Measurements from ENCODE around the gene CST8. TPM values are rescaled to one million over a fixed set of nuclear protein-coding genes. Genes with fewer than 3 reads are reported as not detected.

CST8 gene
- total RNA-seq, 1 donor = not detected

DNA sequence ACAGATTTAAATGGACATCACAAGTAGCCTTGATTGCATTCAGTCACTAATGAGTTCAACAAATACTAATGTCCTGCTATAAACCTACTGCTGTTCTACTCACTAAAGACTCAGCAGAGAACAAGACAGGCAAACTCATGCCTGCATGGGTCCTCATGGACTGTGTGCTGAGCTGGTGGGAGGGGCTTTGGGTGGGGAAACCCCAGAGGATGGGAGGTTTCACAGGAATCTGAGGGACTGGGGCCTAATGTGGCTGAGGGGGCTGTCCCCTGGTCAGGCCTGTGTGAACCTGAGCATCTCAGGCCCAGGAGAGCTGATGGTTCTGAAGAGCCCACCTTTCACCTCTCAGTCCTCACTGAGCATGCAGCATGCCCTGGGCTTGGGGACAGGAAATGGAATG is 1.4 kb downstream of the CST8 start:
- no peaks in the 10 kb centered on the region for H3K27me3 ChIP-seq (ENCODE audit: insufficient read depth, low read length)
- H3K27ac ChIP-seq (ENCODE audit: low read depth, low read length) = no peak overlapping the region
- no peaks in the 10 kb centered on the region for H3K4me1 ChIP-seq (ENCODE audit: insufficient read depth, low read length)
- H3K9me3 ChIP-seq (ENCODE audit: low read depth, low read length) = no peaks in the 10 kb centered on the region
- TF ChIP-seq, protein P1, sequence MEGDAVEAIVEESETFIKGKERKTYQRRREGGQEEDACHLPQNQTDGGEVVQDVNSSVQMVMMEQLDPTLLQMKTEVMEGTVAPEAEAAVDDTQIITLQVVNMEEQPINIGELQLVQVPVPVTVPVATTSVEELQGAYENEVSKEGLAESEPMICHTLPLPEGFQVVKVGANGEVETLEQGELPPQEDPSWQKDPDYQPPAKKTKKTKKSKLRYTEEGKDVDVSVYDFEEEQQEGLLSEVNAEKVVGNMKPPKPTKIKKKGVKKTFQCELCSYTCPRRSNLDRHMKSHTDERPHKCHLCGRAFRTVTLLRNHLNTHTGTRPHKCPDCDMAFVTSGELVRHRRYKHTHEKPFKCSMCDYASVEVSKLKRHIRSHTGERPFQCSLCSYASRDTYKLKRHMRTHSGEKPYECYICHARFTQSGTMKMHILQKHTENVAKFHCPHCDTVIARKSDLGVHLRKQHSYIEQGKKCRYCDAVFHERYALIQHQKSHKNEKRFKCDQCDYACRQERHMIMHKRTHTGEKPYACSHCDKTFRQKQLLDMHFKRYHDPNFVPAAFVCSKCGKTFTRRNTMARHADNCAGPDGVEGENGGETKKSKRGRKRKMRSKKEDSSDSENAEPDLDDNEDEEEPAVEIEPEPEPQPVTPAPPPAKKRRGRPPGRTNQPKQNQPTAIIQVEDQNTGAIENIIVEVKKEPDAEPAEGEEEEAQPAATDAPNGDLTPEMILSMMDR (IDR thresholded peaks at IDR 0.05; ENCODE audit: extremely low read depth, low read depth, low read length) = no peak
- H3K36me3 ChIP-seq (ENCODE audit: insufficient read depth, low read length) = no peaks in the 10 kb centered on the region
- no peak for DNase-seq (ENCODE audit: insufficient read length, low spot score, missing footprints)
- no peak overlapping the region for H2AFZ ChIP-seq (ENCODE audit: low read length)
- no peak overlapping the region for H3K4me3 ChIP-seq (ENCODE audit: insufficient read depth, low read length)
- no peak overlapping the region for H3K4me2 ChIP-seq (ENCODE audit: insufficient read depth, low read length)
- H3K79me2 ChIP-seq (ENCODE audit: insufficient read depth, low read length) = no peaks in the 10 kb centered on the region
- no peaks in the 10 kb centered on the region for H4K20me1 ChIP-seq (ENCODE audit: insufficient read depth, low read length)

DNA sequence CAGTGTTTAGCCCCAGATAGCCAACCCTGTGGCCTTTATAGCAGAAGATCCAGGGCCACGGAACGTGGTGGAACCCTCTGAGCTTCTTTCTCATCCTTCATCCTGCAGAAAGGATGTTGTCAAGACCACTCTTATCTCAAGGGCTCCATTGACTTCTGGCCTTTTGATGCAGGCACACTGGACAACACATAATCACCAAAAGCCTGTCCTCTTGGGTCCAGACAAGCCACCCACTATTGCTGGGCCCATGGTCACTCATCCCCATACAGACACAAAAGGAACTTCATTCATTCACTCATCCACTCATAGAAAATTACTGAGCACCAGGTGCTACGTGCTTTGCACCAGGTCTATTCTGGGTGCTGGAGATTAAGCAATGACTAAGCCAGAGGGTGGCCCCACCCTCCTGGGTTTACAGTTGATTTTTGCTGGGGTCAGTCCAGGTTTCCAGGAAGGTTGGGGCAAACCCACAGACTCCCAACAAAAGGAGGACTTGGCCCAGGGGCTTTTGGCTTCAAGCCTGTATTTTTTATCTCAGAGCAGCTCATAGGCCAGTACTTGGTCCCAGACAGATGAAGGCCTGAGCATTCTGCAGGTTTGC is 2.4 kb downstream of the CST8 start:
- no peaks in the 10 kb centered on the region for H3K79me2 ChIP-seq (ENCODE audit: insufficient read depth, low read length)
- TF ChIP-seq, protein P1 (IDR thresholded peaks at IDR 0.05; ENCODE audit: extremely low read depth, low read depth, low read length) = no peak

DNA sequence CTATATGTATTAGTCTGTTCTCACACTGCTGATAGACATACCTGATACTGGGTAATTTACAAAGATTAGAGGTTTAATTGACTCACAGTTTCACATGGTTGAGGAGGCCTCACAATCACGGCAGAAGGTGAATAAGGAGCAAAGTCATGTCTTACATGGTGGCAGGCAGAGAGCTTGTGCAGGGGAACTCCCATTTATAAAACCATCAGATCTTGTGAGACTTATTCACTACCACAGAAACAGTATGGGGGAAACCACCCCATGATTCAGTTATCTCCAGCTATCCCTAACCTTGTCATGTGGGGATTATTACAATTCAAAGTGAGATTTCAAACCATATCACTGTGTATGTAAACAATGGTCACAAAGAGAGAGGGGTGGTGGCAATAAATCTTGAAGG is 6.6 kb downstream of the CST8 start:
- no peaks in the 10 kb centered on the region for H3K9me3 ChIP-seq (ENCODE audit: low read depth, low read length)

More for the DNA sequence above, 2.4 kb downstream of the CST8 start:
- Histone ChIP-seq H3K27ac (ENCODE audit: low read depth, low read length) (no peak overlapping the region), H3K36me3 (ENCODE audit: insufficient read depth, low read length) (no peaks in the 10 kb centered on the region), H3K4me1 (ENCODE audit: insufficient read depth, low read length) (no peaks in the 10 kb centered on the region), H2AFZ (ENCODE audit: low read length) (no peak overlapping the region), H4K20me1 (ENCODE audit: insufficient read depth, low read length) (no peaks in the 10 kb centered on the region), H3K4me3 (ENCODE audit: insufficient read depth, low read length) (no peak overlapping the region), H3K27me3 (ENCODE audit: insufficient read depth, low read length) (no peaks in the 10 kb centered on the region), H3K9me3 (ENCODE audit: low read depth, low read length) (no peaks in the 10 kb centered on the region), H3K4me2 (ENCODE audit: insufficient read depth, low read length) (no peak overlapping the region)
- DNase-seq (ENCODE audit: insufficient read length, low spot score, missing footprints) = no peak

DNA sequence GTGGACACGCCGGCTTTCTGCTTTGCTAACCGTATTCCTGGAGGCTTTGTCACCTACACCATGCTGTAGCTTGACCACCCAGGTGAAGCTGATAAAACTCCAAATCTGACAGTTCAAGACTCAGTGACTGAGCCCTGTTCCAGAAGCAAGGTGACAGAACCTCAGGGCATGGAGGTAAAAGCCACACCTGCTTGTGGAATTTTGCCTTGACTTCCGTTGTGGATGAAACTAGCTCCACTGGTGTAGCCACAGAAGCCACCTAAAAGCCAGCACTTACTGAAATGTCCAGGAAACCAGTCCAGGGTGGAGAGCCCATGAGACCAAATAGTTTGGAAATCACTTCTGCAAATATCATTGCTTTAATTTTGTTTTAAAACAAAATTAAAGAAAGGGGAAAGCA is 11.0 kb downstream of the CST8 start:
- DNase-seq (ENCODE audit: insufficient read length, low spot score, missing footprints) = no peak
- TF ChIP-seq, protein P1 (IDR thresholded peaks at IDR 0.05; ENCODE audit: extremely low read depth, low read depth, low read length) = no peak

More for the DNA sequence above, 6.6 kb downstream of the CST8 start:
- no peaks in the 10 kb centered on the region for H3K27me3 ChIP-seq (ENCODE audit: insufficient read depth, low read length)
- no peak overlapping the region for H3K4me3 ChIP-seq (ENCODE audit: insufficient read depth, low read length)
- no peaks in the 10 kb centered on the region for H4K20me1 ChIP-seq (ENCODE audit: insufficient read depth, low read length)
- no peak overlapping the region for H2AFZ ChIP-seq (ENCODE audit: low read length)
- DNase-seq (ENCODE audit: insufficient read length, low spot score, missing footprints) = no peak
- no peak overlapping the region for H3K4me2 ChIP-seq (ENCODE audit: insufficient read depth, low read length)
- no peaks in the 10 kb centered on the region for H3K36me3 ChIP-seq (ENCODE audit: insufficient read depth, low read length)
- no peaks in the 10 kb centered on the region for H3K4me1 ChIP-seq (ENCODE audit: insufficient read depth, low read length)
- H3K27ac ChIP-seq (ENCODE audit: low read depth, low read length) = no peak overlapping the region
- TF ChIP-seq, protein P1 (IDR thresholded peaks at IDR 0.05; ENCODE audit: extremely low read depth, low read depth, low read length) = no peak
- H3K79me2 ChIP-seq (ENCODE audit: insufficient read depth, low read length) = no peaks in the 10 kb centered on the region

More for the DNA sequence above, 11.0 kb downstream of the CST8 start:
- Histone ChIP-seq H3K27ac (ENCODE audit: low read depth, low read length) (no peak overlapping the region), H3K27me3 (ENCODE audit: insufficient read depth, low read length) (no peaks in the 10 kb centered on the region), H3K9me3 (ENCODE audit: low read depth, low read length) (no peaks in the 10 kb centered on the region), H3K36me3 (ENCODE audit: insufficient read depth, low read length) (no peaks in the 10 kb centered on the region), H3K79me2 (ENCODE audit: insufficient read depth, low read length) (no peaks in the 10 kb centered on the region), H3K4me2 (ENCODE audit: insufficient read depth, low read length) (no peak overlapping the region), H3K4me1 (ENCODE audit: insufficient read depth, low read length) (no peaks in the 10 kb centered on the region), H3K4me3 (ENCODE audit: insufficient read depth, low read length) (no peak overlapping the region), H2AFZ (ENCODE audit: low read length) (no peak overlapping the region), H4K20me1 (ENCODE audit: insufficient read depth, low read length) (no peaks in the 10 kb centered on the region)
